Transverse colon (tissue), 4 donors: ENCODE measurements around the gene ANKS1B. TPM values are rescaled to one million over a fixed set of nuclear protein-coding genes. Genes with fewer than 3 reads are reported as not detected.

ENCODE experiments used
- DNase-seq: peaks from one replicate; pipeline ENCODE4 v3.0.0-alpha.2; 2019
- H3K27ac ChIP-seq, 4 donors: fragments of 200-600 bp; sonication (generic); 2 replicates each; pipeline ENCODE4 v1.5.1; 2016 to 2018; ENCODE audit warnings: inconsistent platforms in 4 of 4
- H3K27me3 ChIP-seq: fragments of 200-600 bp; sonication (generic); 2 replicates; pipeline ENCODE4 v1.5.1; 2017; ENCODE audit warnings: inconsistent platforms
- H3K36me3 ChIP-seq, 4 donors: fragments of 200-600 bp; sonication (generic); 2 replicates each; pipeline ENCODE4 v1.5.1; 2017 to 2019; ENCODE audit warnings: inconsistent platforms in 4 of 4
- H3K4me1 ChIP-seq, 4 donors: fragments of 200-600 bp; sonication (generic); 2 replicates each; pipeline ENCODE4 v1.5.1; 2017 to 2020; ENCODE audit warnings: inconsistent platforms in 4 of 4
- H3K4me3 ChIP-seq, 4 donors: fragments of 200-600 bp; sonication (generic); 1 replicate in 1 of 4; 2 replicates in 3 of 4; pipeline versions ENCODE4 v1.5.1 to v1.6.1; 2017 to 2019; ENCODE audit warnings: inconsistent platforms in 4 of 4
- H3K9me3 ChIP-seq, 2 donors: fragments of 200-600 bp; sonication (generic); 2 replicates each; pipeline ENCODE4 v1.5.1; 2017 to 2019; ENCODE audit warnings: inconsistent platforms in 2 of 2
- EP300 ChIP-seq: sonication (generic); formaldehyde crosslinking; IDR thresholded peaks from one replicate; pipeline ENCODE4 v1.6.1; 2017; ENCODE audit warnings: antibody characterized with exemption, low read depth
- POLR2A ChIP-seq: fragments of 450-650 bp; IDR thresholded peaks from one replicate; pipeline ENCODE4 v1.6.1; 2016; ENCODE audit warnings: antibody characterized with exemption, mild to moderate bottlenecking, moderate library complexity
- POLR2AphosphoS5 ChIP-seq, 3 donors: sonication (generic); formaldehyde crosslinking; IDR thresholded peaks; one replicate each; pipeline ENCODE4 v1.6.1; 2016; ENCODE audit warnings: antibody characterized with exemption in 3 of 3
- WGBS, 2 donors: methylation state at CpG; one replicate each; pipeline ENCODE4 v1.1.5; 2018; ENCODE audit warnings: low coverage in 1 of 2; 5-methylcytosine and 5-hydroxymethylcytosine counted together
- in situ Hi-C, 4 donors: fragments of 200-750 bp; cut with MboI; loops; one replicate each; pipeline versions ENCODE4 v1.15.0 to v1.15.1; 2017; ENCODE audit warnings: low sequenced_read_pairs in 3 of 4, low pct_ligation_motif_present in 1 of 4, low pct_unique_long_range_greater_than_20kb in 1 of 4
- intact Hi-C: fragments of 100-400 bp; cut with DNase I; formaldehyde crosslinking; loops from one replicate; pipeline ENCODE4 v1.15.1; 2023; ENCODE audit warnings: low total_unique reads
- total RNA-seq, 4 donors: library from RNA; depleted of rRNA; stranded (reverse); fragments of >200 nt; gene quantifications; one replicate each; pipeline ENCODE4 v1.1.0, GENCODE V29; 2016
- TF ChIP-seq, protein P1 (sequence below), 5 experiments: fragments of 200-600 bp in 3 of 5; fragments of 450-650 bp in 2 of 5; sonication (generic) in 3 of 5; IDR thresholded peaks; 1 replicate in 2 of 5; 2 replicates in 3 of 5; pipeline ENCODE4 v1.5.1; 2016 to 2017; ENCODE audit warnings: antibody characterized with exemption in 5 of 5, inconsistent platforms in 3 of 5, mild to moderate bottlenecking in 2 of 5, moderate library complexity in 1 of 5

The ANKS1B gene
- total RNA-seq, 4 donors from 2014 or later, result 1.4 to 6.4 (median 3.5) TPM; not detected in 1

DNA sequence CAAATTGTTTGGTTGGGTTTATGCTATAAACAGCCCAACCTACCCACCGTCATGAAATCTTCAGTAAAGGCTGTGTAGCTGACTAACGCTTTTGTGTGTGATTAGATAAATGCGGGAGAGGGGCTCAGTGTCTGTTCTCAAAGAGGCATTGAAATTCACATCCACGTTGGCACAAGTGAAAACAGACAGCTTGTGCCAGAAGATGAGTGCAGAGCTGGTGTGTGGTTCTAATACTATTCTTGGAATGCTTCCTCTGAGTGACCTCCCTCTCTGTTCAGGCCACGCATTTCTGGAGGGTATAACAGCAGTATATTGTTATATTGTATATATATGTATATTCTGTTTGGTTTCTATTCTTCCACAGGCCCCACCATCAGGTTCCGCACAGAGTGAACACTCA lies 1075.9 kb downstream of the ANKS1B start:
- H3K27ac ChIP-seq, result no peak overlapping the region
- in situ Hi-C loops, result no loop called here
- H3K27me3 ChIP-seq, result no peaks in the 10 kb centered on the region
- H3K4me3 ChIP-seq, result no peak overlapping the region
- intact Hi-C loops, result no loop called here
- WGBS, 2 donors, result 46 to 72% methylated on average over 5 to 6 of the region's 6 CpGs
- H3K9me3 ChIP-seq, result no peaks in the 10 kb centered on the region
- no peaks in the 10 kb centered on the region for H3K4me1 ChIP-seq
- TF ChIP-seq EP300, result no peak
- no peaks in the 10 kb centered on the region for H3K36me3 ChIP-seq
- no peak for DNase-seq

DNA sequence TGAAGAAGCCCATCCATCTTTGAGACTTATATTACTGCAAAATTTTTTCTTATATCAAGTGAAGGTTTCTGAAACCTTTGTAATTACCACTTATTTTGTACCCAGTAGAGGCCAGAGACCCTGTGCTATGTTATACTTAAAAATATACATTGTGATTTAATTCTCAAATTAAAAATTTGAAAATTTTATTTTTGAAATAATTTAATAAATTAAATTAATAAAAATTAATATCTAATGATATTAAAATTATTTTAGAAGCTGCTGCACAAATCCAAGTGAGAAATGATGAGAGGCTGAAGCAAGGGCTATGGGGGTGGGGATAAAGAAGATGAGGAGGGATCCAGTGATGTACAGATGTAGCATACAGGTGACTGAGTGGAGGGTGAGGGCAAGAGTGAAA lies 1080.9 kb downstream of the ANKS1B start:
- DNase-seq, result no peak
- in situ Hi-C loops, result no loop called here
- H3K9me3 ChIP-seq, result no peaks in the 10 kb centered on the region
- no peaks in the 10 kb centered on the region for H3K36me3 ChIP-seq
- intact Hi-C loops, result no loop called here
- no peaks in the 10 kb centered on the region for H3K27me3 ChIP-seq
- H3K4me3 ChIP-seq, result no peak overlapping the region
- no peak overlapping the region for H3K27ac ChIP-seq
- TF ChIP-seq EP300, result no peak
- TF ChIP-seq, protein P1, sequence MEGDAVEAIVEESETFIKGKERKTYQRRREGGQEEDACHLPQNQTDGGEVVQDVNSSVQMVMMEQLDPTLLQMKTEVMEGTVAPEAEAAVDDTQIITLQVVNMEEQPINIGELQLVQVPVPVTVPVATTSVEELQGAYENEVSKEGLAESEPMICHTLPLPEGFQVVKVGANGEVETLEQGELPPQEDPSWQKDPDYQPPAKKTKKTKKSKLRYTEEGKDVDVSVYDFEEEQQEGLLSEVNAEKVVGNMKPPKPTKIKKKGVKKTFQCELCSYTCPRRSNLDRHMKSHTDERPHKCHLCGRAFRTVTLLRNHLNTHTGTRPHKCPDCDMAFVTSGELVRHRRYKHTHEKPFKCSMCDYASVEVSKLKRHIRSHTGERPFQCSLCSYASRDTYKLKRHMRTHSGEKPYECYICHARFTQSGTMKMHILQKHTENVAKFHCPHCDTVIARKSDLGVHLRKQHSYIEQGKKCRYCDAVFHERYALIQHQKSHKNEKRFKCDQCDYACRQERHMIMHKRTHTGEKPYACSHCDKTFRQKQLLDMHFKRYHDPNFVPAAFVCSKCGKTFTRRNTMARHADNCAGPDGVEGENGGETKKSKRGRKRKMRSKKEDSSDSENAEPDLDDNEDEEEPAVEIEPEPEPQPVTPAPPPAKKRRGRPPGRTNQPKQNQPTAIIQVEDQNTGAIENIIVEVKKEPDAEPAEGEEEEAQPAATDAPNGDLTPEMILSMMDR (IDR thresholded peaks at IDR 0.05), result no peak
- no peak for TF ChIP-seq POLR2A
- TF ChIP-seq POLR2AphosphoS5 (IDR thresholded peaks at IDR 0.05), result no peak
- H3K4me1 ChIP-seq, result no peaks in the 10 kb centered on the region

DNA sequence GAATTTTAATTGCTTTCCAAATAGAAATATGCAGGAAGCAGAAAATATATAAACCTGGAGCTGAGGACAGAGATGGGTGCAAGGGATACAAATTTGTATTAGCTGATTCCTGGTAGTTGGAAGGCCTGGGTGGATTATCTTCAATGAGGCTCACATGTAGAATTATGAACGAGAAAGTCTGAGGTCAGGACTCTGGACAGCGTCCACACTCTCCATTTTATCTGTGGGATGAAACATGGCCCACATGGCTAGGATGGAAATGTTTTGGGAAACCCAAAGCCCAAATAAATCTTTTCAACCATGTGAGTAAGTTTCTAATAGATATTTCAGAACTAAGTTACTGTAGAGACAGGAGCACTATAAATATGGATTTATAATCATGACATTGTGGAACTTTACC lies 1083.5 kb downstream of the ANKS1B start:
- in situ Hi-C loops (no loop called here), intact Hi-C loops (no loop called here)
- TF ChIP-seq POLR2AphosphoS5 (IDR thresholded peaks at IDR 0.05), result no peak
- TF ChIP-seq, protein P1 (IDR thresholded peaks at IDR 0.05), result no peak
- TF ChIP-seq POLR2A, result no peak
- TF ChIP-seq EP300, result no peak
- H3K4me3 ChIP-seq, result no peak overlapping the region
- peaks cover 24% of the 10 kb centered on the region for H3K27me3 ChIP-seq
- no peaks in the 10 kb centered on the region for H3K9me3 ChIP-seq
- H3K4me1 ChIP-seq, result no peaks in the 10 kb centered on the region
- H3K36me3 ChIP-seq, result no peaks in the 10 kb centered on the region
- no peak for DNase-seq
- WGBS, 2 donors, result 29 to 50% methylated on average over 2 of the region's 2 CpGs
- H3K27ac ChIP-seq, result no peak overlapping the region

DNA sequence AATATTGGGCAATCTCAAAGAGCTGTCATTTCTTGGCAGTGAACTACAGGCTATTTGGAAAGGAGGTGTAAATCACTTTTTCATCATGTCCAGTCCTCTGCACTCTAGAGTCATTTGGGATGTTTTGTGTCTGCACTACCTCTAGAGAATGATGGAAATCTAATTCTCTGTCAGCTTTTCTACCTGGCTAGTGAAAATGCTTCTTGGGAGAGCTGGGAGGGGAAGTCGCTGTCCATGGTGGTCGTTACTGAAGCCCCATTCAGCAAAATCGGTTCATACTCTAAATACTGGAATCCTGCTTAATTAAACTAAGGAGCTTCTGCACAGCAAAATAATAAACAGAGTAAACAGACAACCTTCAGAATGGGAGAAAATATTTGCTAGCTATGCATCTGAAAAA lies 1087.8 kb downstream of the ANKS1B start:
- Histone ChIP-seq H3K27me3 (peaks cover 65% of the 10 kb centered on the region), H3K9me3 (no peaks in the 10 kb centered on the region), H3K27ac (no peak overlapping the region), H3K36me3 (no peaks in the 10 kb centered on the region), H3K4me3 (no peak overlapping the region), H3K4me1 (peaks cover 0 to 7% (median 3%) of the 10 kb centered on the region in 4 donors)
- 27% methylated on average over 3 of the region's 3 CpGs; no CpG with 5 or more reads in 1 of the 2 donors for WGBS, 2 donors
- no peak for DNase-seq
- no peak for TF ChIP-seq POLR2A
- TF ChIP-seq, protein P1 (IDR thresholded peaks at IDR 0.05), result no peak
- TF ChIP-seq EP300, result no peak
- no peak for TF ChIP-seq POLR2AphosphoS5 (IDR thresholded peaks at IDR 0.05)
- in situ Hi-C loops, result no loop called here
- intact Hi-C loops, result no loop called here

DNA sequence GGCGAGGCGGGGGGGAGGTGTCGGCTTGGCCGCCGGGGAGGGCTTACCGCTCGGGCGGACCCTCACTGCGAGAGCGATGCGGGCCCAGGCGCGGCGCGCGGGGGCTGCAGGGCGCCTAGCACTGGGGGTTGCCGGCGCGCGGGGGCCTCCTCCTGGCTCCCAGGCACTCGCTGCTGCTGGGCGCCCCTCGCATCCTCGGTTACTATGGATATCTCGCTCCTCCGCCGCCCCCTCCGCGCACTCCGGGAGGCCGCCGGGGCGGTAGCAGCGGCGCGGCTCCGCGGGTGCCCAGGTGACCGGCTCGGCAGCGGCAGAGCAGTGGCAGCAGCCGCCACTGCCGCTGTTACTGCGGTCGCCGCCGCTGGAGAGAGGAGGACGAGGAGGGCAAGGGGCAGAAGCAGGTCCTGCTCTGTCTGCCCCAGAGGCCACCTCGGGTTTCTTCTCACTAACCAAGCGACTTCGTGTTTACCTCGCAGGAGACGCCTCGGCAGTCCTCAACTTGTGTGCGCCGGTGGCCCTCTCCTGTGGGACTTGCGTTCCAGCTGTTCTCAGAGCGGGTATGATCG lies 1089.6 kb downstream of the ANKS1B start:
- Histone ChIP-seq H3K4me3 (peak overlapping the region in 2 of 4 donors; percentile 11 to 38), H3K27me3 (peaks cover 69% of the 10 kb centered on the region), H3K27ac (no peak overlapping the region), H3K36me3 (no peaks in the 10 kb centered on the region), H3K4me1 (peaks cover 0 to 7% (median 3%) of the 10 kb centered on the region in 4 donors), H3K9me3 (no peaks in the 10 kb centered on the region)
- 34% methylated on average over 52 of the region's 60 CpGs; no CpG with 5 or more reads in 1 of the 2 donors for WGBS, 2 donors
- in situ Hi-C loops, result no loop called here
- no peak for DNase-seq
- TF ChIP-seq EP300 (no peak), POLR2A (no peak), POLR2AphosphoS5 (IDR thresholded peaks at IDR 0.05) (no peak)
- TF ChIP-seq, protein P1 (IDR thresholded peaks at IDR 0.05), result no peak
- intact Hi-C loops, result no loop called here
